ENCODE results near the gene CCDC33.

CCDC33 gene

GRCh38 chr15:74240897-74241614 lies 4.9 kb downstream of the CCDC33 start:
- TF ChIP-seq, protein P1, sequence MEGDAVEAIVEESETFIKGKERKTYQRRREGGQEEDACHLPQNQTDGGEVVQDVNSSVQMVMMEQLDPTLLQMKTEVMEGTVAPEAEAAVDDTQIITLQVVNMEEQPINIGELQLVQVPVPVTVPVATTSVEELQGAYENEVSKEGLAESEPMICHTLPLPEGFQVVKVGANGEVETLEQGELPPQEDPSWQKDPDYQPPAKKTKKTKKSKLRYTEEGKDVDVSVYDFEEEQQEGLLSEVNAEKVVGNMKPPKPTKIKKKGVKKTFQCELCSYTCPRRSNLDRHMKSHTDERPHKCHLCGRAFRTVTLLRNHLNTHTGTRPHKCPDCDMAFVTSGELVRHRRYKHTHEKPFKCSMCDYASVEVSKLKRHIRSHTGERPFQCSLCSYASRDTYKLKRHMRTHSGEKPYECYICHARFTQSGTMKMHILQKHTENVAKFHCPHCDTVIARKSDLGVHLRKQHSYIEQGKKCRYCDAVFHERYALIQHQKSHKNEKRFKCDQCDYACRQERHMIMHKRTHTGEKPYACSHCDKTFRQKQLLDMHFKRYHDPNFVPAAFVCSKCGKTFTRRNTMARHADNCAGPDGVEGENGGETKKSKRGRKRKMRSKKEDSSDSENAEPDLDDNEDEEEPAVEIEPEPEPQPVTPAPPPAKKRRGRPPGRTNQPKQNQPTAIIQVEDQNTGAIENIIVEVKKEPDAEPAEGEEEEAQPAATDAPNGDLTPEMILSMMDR (IDR thresholded peaks at IDR 0.05), result no peak
- no peak for TF ChIP-seq ZFX (IDR thresholded peaks at IDR 0.05; ENCODE audit: borderline replicate concordance)
- H3K27ac ChIP-seq, result peak overlapping the region; percentile 49; the same call in 1 of the 2 replicates

DNA sequence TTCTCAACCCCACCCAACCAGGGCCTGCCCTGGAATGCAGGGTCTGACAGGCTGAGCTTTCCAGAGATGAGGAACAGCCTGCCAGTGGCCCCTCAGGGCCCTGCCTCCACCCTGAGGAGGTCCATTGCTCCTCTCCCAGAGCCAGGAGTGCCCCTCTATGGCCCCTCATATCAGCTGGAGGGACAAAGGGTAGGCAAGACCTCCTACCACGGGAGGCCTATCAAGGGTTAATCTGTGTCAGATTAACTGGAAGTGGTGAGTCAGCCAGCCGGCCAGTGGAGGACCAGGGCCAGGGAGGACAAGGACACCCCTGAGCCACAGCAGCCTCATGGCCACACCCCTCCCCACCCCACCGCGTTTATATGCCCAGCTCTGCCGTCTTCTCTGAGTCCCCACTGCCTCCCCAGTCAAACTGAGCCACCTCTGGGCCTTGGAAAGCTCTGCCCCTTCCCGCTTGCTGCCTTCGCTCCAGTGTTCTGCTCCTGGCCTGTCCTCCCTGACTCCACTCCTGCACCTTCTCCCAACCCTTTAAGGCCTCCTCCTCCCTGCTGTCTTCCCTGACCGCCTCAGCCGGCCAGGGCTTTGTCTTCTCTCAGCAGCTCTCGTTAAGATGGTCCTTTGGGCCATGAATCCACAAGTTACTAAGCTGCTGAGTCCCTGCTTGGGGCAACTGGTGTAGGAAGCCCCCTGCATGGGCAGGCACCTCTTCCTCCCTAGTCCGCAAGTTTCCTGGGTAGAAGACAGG lies 6.5 kb downstream of the CCDC33 start:
- no peak overlapping the region for H3K27ac ChIP-seq
- no peak for TF ChIP-seq ZFX (IDR thresholded peaks at IDR 0.05; ENCODE audit: borderline replicate concordance)
- TF ChIP-seq, protein P1 (IDR thresholded peaks at IDR 0.05), result no peak

GRCh38 chr15:74243431-74243830 lies 7.3 kb downstream of the CCDC33 start:
- no peak overlapping the region for H3K27ac ChIP-seq
- TF ChIP-seq ZFX (IDR thresholded peaks at IDR 0.05; ENCODE audit: borderline replicate concordance), result no peak
- TF ChIP-seq, protein P1 (IDR thresholded peaks at IDR 0.05), result no peak

DNA sequence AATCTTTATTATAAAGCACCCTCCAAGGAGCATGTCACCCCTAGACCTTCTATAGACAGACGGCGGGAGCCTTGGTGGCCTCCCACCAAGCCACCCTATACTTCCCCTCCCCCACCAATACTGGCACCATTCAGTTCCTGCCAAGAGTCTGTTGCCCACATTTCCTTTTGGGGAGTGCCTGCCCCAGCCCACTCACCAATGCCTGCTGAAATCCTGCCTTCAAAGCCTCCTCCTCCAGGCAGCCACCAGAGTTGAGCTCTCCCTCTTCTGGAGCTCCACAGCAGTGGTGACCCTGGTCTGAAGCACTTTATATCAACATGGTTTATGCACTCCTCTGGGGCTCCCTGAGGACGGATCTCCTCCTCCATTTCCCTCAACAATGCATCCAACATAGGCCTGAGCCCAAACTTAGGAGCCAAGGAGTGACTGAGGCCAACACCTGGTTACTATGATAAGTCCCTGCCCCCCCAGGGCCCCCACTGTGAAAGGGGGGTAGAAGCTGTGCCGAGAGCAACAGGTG lies 8.8 kb downstream of the CCDC33 start:
- TF ChIP-seq ZFX (IDR thresholded peaks at IDR 0.05; ENCODE audit: borderline replicate concordance), result no peak
- TF ChIP-seq, protein P1 (IDR thresholded peaks at IDR 0.05), result no peak
- H3K27ac ChIP-seq, result no peak overlapping the region

GRCh38 chr15:74245342-74245931 lies 9.3 kb downstream of the CCDC33 start:
- no peak overlapping the region for H3K27ac ChIP-seq
- TF ChIP-seq ZFX (IDR thresholded peaks at IDR 0.05; ENCODE audit: borderline replicate concordance), result no peak
- TF ChIP-seq, protein P1 (IDR thresholded peaks at IDR 0.05), result no peak

- no peak for TF ChIP-seq ZFX (IDR thresholded peaks at IDR 0.05; ENCODE audit: borderline replicate concordance)
- TF ChIP-seq, protein P1 (IDR thresholded peaks at IDR 0.05), result no peak
- H3K27ac ChIP-seq, result no peak overlapping the region
Measured at GRCh38 chr15:74250266-74250665, 14.1 kb downstream of the CCDC33 start.
